ENCODE measurements around the gene CELA1.

The CELA1 gene

DNA sequence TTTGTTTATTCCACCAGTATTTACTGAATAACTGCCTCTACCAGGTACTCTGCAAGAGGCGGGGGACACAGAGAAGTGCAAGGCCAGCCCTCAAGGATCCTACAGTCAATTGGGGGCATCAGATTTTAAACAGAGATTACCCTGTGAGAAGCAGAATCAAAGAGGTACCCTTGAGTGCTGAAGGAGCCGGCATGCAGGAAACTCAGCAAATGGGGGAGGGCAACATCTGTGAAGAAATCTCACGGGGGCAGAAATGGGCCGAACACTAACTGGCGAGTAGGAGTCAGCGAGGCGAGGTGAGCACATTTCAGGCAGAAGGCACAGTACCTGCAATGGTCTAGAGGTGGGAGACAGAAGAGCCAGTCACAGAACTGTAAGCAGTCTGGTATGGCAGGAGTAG is 35.7 kb upstream of the CELA1 start:
- TF ChIP-seq, protein P1, sequence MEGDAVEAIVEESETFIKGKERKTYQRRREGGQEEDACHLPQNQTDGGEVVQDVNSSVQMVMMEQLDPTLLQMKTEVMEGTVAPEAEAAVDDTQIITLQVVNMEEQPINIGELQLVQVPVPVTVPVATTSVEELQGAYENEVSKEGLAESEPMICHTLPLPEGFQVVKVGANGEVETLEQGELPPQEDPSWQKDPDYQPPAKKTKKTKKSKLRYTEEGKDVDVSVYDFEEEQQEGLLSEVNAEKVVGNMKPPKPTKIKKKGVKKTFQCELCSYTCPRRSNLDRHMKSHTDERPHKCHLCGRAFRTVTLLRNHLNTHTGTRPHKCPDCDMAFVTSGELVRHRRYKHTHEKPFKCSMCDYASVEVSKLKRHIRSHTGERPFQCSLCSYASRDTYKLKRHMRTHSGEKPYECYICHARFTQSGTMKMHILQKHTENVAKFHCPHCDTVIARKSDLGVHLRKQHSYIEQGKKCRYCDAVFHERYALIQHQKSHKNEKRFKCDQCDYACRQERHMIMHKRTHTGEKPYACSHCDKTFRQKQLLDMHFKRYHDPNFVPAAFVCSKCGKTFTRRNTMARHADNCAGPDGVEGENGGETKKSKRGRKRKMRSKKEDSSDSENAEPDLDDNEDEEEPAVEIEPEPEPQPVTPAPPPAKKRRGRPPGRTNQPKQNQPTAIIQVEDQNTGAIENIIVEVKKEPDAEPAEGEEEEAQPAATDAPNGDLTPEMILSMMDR (IDR thresholded peaks at IDR 0.05; ENCODE audit: low read length, missing control alignments): no peak
- H3K4me3 ChIP-seq (replicated peaks; ENCODE audit: low read depth, low read length): no peak overlapping the region
- no peak for DNase-seq (ENCODE audit: low read depth)

DNA sequence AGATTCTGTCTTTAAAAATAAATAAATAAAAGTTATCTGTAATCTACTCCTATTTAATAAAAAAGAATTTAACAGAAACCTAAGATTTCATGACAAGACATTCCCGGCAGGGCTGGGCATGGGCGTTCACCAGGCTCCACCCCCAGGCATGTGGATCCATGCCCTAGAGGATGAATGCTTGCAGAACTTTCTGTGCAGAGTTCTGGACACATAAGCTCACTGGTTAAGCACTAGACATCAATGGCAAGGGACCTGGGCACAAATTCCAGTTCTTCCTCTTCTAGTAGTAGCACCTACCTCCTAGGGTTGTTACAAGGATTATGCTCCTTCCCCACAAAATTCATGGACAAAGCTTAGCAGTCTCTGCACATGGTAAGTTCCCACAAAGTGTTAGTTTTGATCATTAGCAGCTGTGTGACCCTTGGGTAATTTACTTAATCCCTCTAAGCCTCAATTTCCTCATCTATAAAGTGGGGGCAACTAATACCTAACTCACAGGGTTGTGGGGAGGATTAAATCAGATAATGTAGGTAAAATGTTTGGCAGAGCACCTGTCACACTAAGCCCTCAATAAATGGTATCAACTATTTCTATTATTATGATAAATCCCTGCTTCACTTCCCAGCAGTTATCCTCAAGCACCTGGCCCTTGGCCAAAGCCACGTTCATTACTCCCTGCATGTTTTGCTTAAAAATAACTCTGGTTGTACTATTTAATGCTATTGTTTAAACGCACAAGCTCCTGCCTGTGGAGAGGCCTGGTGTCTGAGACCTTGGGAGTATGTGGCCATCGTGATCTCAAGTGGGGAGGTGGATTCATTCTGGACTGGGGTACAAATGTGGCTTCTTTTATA is 35.0 kb upstream of the CELA1 start:
- H3K4me3 ChIP-seq (replicated peaks; ENCODE audit: low read depth, low read length): no peak overlapping the region
- peak; percentile 79 for DNase-seq (ENCODE audit: low read depth)
- TF ChIP-seq, protein P1 (IDR thresholded peaks at IDR 0.05; ENCODE audit: low read length, missing control alignments): no peak

DNA sequence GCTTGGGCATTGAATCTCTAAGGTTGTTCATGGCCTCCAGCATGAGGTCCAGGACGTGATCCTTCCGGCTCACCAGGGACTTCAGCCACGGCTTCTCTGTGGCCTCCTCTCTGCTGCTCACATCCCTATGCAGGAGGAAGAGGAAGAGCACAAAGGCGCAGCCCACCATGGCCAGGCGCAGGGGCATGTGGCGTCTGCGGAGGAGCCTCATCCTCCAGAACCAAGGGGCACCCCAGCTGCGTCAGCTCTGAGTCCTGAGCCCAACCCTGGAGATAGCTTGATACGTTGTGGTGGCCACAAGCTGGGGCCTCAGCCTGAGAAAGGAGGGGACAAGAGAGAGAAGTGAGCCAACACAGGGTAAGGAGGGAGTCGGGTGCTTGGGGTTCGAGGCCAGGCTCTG is 33.1 kb upstream of the CELA1 start:
- TF ChIP-seq, protein P1 (IDR thresholded peaks at IDR 0.05; ENCODE audit: low read length, missing control alignments): no peak
- H3K4me3 ChIP-seq (replicated peaks; ENCODE audit: low read depth, low read length): no peak overlapping the region
- DNase-seq (ENCODE audit: low read depth): no peak

DNA sequence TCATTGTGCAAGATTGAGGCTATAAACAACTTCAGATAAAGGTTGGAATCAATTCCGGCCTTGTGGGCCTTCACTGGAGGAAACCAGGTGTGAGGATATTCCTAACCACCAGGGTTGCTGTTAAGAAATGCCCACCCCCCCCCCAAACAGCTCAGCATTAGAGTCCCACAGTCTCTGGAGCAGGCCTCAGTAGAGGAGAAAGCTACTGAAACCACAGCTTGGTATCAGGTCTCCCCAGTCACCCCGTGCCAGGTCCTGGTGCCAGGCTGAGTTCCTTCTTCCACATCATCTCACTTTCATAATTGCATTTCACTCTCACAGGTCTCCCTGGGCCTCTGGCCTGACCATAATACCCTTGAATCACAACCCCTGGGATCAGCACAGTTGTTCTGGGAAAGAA is 32.3 kb upstream of the CELA1 start:
- H3K4me3 ChIP-seq (replicated peaks; ENCODE audit: low read depth, low read length): no peak overlapping the region
- TF ChIP-seq, protein P1 (IDR thresholded peaks at IDR 0.05; ENCODE audit: low read length, missing control alignments): no peak
- DNase-seq (ENCODE audit: low read depth): no peak

DNA sequence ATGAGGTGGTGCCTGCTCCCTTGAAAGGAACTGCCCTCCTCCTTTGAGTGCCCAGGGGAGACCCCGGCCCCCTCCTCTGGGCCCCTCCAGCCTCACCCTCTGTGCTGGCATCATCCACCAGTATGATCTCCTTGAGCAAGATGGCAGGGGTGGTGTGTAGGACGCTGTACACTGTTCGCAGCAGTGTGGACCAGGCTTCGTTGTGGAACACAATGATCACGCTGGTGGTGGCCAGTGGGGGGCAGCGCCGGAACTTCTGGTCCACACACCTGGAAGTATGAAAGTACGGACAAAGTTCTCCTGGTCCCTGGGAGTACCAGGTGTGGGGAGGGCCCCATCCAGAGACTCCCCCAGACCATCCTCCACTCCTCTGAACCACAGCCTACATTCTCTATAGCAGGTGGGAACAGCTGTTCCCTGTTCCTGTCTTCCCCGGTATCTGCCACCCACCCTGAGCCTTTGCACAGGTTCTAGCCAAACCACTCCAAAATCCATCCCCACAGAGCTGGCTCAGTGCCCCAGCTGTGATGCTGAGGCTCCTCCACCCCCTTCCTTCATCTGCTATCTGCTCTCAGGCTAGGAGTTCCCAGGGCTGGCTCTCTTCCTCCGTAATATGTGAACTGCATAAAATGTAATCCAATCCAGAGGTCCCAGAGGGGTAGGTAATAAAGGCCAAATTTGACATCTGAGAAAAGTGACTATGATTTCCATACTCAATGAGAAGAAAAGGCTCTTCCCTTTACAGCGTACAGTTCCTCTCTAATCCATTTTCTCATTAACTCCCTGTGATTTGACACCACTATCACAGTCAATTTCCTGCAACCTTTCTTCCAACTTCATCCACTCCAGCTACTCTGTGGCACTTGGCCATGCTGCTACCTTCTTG is 30.9 kb upstream of the CELA1 start:
- TF ChIP-seq, protein P1 (IDR thresholded peaks at IDR 0.05; ENCODE audit: low read length, missing control alignments): no peak
- DNase-seq (ENCODE audit: low read depth): peak; percentile 26
- H3K4me3 ChIP-seq (replicated peaks; ENCODE audit: low read depth, low read length): no peak overlapping the region

DNA sequence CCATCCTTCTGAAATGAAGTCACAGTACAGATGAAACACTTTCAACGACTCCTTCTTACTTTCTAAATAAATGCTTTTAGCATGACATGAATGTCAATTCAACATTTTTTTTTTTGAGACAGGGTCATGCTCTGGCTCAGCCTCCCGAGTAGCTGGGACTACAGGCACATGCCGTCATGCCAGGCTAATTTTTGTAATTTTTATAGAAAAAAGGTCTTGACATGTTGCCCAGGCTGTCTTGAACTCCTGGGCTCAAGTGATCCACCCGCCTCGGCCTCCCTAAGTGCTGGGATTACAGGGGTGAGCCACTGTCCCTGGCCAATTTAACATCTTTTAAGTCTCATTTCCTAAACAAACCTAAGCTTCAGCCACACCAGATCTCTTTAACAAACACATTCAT is 28.4 kb upstream of the CELA1 start:
- TF ChIP-seq, protein P1 (IDR thresholded peaks at IDR 0.05; ENCODE audit: low read length, missing control alignments): no peak
- no peak for DNase-seq (ENCODE audit: low read depth)
- no peak overlapping the region for H3K4me3 ChIP-seq (replicated peaks; ENCODE audit: low read depth, low read length)
